HG03442 (cell line): ENCODE measurements around the gene FOXC1.

Experiments used
- ATAC-seq: cut with Tn5 transposase; IDR thresholded peaks from one replicate; pipeline ENCODE4 v1.9.1; 2021; ENCODE audit warnings: mild to moderate bottlenecking, moderate library complexity; ENCODE audit not compliant: unreplicated experiment

FOXC1 gene

DNA sequence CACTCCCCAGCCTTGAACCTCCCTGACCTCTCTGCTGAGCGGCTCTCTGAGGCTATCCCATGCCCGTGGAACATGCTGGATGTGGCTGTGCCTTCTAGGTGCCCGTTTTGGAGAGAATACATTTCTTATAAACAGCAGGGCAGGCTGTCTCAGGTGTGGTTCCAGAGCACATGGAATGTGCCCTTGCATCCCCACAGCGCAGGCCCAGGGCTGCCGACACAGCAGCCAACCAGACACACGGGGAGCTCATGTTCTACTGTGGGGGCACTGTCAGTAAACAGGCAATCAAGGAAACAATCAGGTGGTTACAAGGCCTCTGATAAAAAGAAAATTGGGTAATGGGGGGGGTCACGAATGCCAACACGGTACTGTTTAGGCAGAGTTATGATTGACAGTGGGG lies 30.8 kb downstream of the FOXC1 start:
- no peak for ATAC-seq

DNA sequence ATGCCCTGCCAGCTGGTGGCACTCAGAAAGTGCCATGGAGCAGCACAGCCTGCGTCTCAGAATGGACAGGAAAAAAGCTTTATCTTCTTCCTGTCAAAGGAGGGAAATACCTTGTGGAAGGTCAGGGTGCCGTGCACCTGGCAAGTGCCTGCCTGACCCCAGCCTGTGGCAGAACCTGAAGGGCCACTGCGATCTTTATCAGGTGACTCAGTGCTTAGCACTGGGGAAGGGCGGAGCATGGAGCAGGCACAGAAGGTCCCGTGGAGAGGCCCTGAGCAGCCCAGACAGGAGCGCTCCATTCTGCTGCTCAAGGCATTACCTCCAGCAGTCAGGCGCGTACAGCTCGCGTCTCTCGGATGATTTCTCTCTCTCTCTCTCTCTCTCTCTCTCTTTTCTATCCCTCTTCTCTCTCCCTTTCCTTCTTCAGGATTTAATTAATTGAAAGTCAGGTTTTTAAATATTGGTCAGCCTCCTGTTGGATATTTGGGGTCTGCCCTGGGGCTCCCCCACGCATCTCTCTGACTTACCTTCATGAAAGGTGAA lies 31.7 kb downstream of the FOXC1 start:
- ATAC-seq: no peak

DNA sequence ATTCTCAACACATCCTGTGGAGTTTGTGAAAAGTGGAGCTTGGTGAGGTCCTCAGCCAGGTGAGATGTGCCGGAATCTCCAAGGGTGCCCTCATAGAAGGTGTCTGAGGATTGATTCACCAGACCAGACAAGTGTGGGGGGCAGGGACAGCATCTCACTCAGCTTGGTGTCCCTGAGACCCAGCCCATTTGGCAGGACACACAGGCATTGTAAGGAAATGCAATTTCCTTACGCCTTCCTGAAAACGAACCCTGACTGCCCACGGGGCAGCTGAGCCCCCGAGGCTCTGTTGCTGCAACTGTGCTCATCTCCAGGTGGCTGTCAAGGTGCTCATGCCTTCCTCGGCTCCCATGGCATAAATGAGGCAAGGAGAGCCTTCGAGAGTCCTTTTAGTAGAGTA lies 33.4 kb downstream of the FOXC1 start:
- ATAC-seq: no peak

DNA sequence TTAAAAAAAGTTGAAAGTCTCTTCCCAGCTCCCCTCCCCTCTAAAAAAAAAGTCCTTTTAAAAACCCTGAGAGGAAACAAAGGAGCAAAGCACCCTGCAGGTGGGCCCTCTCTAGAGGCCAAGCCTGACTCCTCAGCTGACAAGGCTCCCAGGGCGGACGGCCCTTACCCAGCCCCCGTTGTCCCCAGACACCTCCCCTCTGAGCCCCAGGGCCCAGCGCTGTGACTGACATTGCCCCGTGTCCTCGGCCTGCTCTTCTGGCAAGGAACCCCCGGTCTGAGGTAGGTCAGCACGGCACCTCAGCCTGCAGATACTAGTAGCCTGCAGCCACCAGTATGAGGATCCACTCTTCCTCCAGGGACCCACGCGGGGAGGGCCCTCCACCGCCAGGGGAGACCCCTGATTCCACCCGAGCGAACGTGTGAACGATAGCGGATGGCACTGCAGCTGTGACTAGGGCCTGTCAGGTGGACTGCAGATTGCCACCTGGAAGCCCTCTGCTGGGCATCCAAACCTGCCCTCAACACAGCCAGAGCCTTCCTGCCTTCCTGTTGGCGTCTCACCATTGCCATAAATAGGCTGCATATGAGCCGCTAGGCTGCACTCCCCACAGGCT lies 34.2 kb downstream of the FOXC1 start:
- no peak for ATAC-seq

DNA sequence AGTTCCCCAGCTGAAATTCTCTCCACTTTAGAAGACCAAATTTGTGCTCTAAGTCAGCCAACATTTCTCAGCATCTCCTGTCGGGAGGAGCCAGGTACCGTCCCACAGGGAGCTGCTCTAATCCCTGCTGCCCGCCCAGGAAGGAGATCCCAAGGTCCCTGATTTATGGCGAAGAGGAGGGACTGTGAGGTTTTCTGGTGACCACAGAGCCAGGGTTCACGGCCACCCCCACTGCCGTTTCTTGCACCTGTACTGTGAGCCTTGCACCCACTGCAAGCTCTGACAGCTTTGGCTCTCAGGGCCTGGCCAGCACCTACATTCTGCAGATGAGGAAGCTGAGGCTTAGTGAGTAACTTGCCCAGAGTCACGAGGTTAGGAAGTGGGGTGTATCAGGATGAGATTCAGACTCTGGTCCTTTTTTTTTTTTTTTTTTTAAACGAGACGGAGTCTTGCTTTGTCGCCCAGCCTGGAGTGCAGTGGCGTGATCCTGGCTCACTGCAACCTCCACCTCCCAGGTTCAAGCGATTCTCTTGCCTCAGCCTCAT lies 34.9 kb downstream of the FOXC1 start:
- no peak for ATAC-seq

DNA sequence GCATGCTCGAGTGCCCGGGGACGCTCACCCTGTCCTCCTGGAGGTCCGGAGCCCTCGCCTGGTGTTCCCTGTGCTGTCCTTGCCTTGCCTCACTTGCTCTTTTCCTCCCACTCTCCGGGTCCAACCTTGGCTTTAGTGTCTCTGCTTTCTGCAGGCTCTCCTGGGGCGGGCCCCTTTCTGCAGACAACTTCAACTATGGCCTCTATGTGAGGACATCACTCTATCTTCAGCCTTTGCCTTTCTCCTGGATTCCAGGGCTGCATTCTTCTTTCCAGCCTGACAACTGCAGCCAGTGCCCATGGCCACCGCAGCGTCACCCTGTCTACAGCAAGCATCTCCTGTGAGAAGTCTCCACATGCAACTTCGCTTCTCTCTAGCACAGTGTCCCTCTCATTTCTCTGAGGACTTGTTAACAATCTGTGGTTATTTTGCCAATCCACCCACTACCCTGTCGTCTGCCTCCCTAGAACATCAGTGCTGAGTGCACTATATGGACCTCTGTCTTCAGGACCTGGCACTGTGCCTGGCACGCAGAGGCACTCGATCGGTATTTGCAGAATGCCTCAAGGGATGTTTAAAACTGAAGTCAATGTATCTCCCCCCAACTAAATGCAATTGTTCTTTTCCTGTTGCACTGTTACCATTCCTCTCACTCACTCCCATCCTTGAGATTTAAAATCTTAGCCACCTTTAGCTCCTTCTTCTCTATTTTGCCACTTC lies 35.9 kb downstream of the FOXC1 start:
- no peak for ATAC-seq

DNA sequence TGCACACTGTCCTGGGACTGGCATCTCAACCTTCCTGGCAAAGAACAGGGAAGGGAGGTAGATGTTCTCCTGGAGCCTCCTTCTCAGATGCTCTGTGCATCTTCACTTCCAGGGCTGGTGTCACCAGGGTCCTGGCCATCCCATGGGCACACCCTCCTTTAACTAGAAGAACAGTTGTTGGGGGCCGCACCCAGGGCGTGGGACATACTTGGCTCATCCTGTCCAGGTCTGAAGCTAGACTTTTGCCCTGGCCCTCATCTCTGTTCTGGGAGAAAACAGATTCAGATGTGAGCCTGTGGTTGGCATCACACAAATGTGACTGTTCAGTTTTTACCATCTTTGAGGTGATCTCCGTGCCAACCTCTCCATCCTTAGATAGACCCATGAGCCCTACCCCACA lies 41.6 kb downstream of the FOXC1 start:
- ATAC-seq: no peak

DNA sequence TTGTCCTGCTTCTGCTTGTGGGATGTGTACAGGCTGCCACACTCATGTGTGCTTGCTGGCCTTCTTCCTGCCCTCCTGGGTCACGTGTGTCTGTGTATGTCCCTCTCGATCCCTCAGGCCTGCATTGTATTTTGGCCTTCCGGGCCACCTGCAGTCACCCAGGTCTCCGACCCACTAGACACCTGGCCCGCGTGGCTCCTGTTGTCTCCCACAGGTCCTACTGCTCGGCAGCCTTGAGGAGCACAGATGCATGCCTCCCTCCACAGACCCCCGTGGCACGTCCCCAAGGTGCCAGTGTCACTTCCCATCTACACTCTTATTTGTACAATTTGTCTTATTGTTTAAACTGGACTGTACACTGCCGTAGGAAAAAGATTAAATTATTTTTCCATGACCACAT lies 43.1 kb downstream of the FOXC1 start:
- no peak for ATAC-seq

DNA sequence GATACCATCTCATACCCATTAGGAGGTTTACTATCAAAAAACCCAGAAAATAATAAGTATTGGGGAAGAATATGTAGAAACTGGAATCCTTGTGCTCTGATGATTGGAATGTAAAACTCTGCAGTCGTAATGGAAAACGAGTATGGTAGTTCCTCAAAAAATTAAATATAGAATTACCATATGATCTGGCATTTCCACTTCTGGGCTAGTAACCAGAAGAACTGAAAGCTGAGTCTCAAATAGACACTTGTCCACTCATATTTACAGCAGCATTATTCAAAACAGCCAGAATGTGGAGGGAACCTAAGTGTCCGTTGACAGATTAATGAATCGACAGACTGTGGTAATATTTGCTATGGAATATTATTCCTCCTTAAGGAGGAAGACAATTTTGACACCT lies 44.3 kb downstream of the FOXC1 start:
- ATAC-seq: no peak

DNA sequence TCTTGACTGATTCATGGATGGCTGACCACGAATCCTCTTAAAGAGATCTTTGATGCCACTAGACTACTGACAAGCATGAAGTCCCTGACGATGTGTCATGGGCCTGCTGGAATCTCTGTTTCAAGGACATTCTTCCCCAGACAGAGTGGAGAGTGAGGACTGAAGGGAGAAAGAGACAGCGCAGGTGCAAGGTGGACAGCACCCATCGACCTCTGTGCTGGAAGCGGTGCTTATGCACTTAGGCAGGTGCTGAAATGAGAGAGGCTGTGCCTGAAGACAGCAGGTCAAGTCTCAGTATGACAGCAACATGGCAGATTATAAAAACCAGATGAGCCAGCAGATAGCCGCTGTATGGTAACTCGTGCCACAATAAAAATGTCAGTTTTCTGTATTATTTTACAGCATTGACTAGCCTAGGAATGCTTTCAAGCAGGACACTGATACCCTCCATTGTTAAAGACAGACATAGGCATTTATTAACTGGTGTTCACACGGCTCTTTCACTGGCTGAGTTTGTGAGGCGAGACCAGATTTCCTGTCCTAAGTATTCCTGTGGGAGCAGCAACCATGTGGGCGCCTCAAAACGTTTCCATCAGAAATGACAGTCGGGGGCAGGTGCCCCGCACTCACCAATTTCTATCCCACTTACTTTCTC lies 47.5 kb downstream of the FOXC1 start:
- ATAC-seq: no peak

DNA sequence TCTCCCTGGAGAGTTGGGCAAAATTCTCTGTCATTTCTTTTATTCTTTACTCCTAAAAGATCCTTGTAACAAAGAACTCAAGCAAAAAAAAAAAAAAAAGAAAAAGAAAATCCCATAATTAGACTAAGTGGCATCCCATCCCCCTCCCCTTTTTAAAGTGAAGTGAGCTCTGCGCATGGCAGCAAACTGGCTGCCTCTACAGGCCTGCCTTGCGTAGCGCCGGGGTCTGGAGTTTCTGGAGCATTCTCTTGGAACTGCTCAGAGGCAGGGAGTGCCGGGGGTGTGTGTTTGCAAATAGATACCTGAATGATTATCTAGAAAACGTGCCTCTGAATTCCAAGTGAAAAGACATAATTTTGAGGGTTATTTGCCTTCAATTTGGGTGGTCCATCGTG lies 48.1 kb downstream of the FOXC1 start:
- no peak for ATAC-seq

DNA sequence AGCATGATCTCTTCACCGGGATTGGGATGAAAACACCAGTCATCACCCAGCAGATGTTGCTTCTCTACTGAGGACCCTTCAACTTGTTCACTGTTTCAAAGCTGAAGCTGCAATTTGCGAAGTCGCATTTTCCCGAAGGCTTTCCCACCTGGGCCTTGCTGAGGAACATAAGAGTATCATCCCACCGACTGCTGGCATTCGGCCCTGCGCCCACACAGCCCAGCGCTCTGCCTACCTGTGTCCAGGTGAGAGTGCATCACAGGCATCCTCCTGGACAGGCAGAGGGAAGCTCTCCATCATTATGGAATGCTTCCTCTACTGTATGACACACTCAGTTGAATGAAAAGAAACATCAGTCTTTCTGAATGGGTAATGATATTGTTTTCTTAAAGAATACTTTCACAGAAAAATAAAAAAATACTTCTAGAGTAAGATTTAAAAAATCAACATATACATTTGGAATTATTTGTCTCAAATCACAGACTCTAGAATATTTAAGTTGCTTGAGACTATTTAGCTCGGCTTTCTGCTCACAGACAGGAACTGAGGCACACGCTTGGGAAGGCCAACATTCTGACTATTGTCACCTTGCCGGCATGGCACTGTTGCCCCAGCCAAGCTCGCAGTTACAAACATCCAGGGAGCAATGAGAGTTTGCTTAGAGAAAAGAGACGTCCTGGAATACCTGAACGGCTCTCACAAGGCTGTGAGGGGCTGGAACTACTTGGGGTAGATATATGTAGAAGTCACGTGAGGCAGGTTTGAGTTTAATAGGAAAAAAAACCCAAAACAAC lies 48.7 kb downstream of the FOXC1 start:
- no peak for ATAC-seq

DNA sequence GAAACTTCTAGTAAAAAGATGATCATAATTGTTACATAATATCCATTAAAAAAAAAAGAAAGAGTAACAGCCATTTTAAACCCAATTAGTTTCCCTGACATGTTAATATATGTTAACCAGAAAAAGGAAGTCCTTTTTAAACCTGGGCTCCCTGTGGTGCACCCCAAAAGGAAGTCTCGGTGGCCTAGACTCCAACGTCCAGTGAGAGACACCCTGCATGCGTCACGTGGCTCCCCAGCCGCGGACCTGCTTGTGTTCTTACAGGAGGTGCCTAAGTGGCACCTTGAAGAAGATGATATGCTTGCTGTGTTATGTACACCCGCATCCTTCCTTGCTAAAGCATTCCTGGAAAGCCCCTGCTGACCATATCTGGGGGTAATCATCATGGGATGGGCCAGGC lies 50.1 kb downstream of the FOXC1 start:
- ATAC-seq: no peak

DNA sequence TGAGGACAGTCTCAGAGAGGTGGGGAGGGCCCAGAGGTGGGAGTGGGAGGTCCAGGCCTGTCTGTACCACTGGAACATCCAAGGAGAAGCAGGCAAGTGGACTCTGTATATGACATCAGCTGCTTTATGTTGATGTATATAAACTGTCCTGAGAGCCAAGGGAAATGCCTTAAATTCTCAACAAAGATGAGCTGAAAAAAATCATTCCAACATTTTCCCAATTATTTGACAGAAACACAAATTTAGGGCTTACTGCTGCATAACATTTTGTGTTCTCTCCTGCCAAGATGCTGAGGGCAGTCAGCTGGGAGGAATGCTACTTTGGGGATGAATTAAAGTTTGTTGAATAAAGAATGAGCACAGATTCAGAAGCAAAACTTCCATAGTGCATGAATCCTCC lies 52.8 kb downstream of the FOXC1 start:
- no peak for ATAC-seq
